HEK293 (cell line): Measurements from ENCODE around the gene C14orf132.

Source experiments
- CTCF ChIA-PET: fragments of 350-600 bp; formaldehyde crosslinking; extraction: SDS; loops from one replicate; lab custom pipeline; 2021; ENCODE audit warnings: antibody characterized with exemption; lab: Yijun Ruan, JAX
- POLR2A ChIA-PET: fragments of 300-600 bp; formaldehyde crosslinking; extraction: SDS; loops from one replicate; lab custom pipeline; 2020; ENCODE audit warnings: antibody characterized with exemption, inconsistent platforms; lab: Yijun Ruan, JAX
- H3K27ac ChIP-seq: fragments of 200-500 bp; sonication (Bioruptor generic); 2 replicates; pipeline ENCODE4 v1.5.1; 2014; ENCODE audit warnings: low read depth, low read length, control low read depth, inconsistent platforms; ENCODE audit errors: extremely low read depth
- H3K36me3 ChIP-seq, 2 experiments: fragments of 200-500 bp in 1 of 2; sonication (Bioruptor generic) in 1 of 2; 1 replicate in 1 of 2; 2 replicates in 1 of 2; pipeline ENCODE4 v1.5.1; 2014 to 2017; ENCODE audit warnings: inconsistent platforms in 2 of 2, low read length in 2 of 2; ENCODE audit not compliant: control insufficient read depth in 2 of 2, insufficient read depth in 1 of 2
- H3K4me1 ChIP-seq: fragments of 200-500 bp; sonication (Bioruptor generic); 2 replicates; pipeline ENCODE4 v1.5.1; 2014; ENCODE audit warnings: mild to moderate bottlenecking, low read length, inconsistent platforms; ENCODE audit not compliant: control insufficient read depth, insufficient read depth
- H3K4me3 ChIP-seq: 2 replicates; pipeline ENCODE4 v1.5.1; 2011; ENCODE audit warnings: low read depth, mild to moderate bottlenecking, control low read depth, low read length, moderate library complexity
- H3K9me3 ChIP-seq: fragments of 200-500 bp; sonication (Bioruptor generic); 2 replicates; pipeline ENCODE4 v1.5.1; 2014; ENCODE audit warnings: low read depth, low read length, inconsistent platforms; ENCODE audit not compliant: control insufficient read depth, insufficient read depth
- KLF17 ChIP-seq: fragments of 450-650 bp; formaldehyde crosslinking; IDR thresholded peaks from 2 replicates; pipeline ENCODE4 v1.5.1; 2016; ENCODE audit warnings: missing biosample characterization, missing genetic modification characterization
- PRDM4 ChIP-seq: fragments of 450-650 bp; formaldehyde crosslinking; IDR thresholded peaks from 2 replicates; pipeline ENCODE4 v1.5.1; 2017; ENCODE audit warnings: missing biosample characterization, missing genetic modification characterization
- SP7 ChIP-seq: fragments of 450-650 bp; formaldehyde crosslinking; IDR thresholded peaks from 2 replicates; pipeline ENCODE4 v1.5.1; 2016; ENCODE audit warnings: missing biosample characterization, missing genetic modification characterization
- TCF7L2 ChIP-seq: IDR thresholded peaks from 2 replicates; pipeline ENCODE4 v1.6.1; 2011; ENCODE audit warnings: low read depth, mild to moderate bottlenecking, inconsistent platforms, low read length, moderate library complexity, borderline replicate concordance
- TRIM28 ChIP-seq: IDR thresholded peaks from 2 replicates; pipeline ENCODE4 v1.6.1; 2011; ENCODE audit warnings: low read length, control low read depth, borderline replicate concordance
- YY1 ChIP-seq: fragments of 450-650 bp; formaldehyde crosslinking; IDR thresholded peaks from 2 replicates; pipeline ENCODE4 v1.5.1; 2018; ENCODE audit warnings: missing biosample characterization, missing genetic modification characterization
- YY2 ChIP-seq: fragments of 450-650 bp; formaldehyde crosslinking; IDR thresholded peaks from 2 replicates; pipeline ENCODE4 v1.5.1; 2016; ENCODE audit warnings: missing biosample characterization, missing genetic modification characterization
- ZBTB7A ChIP-seq: fragments of 450-650 bp; formaldehyde crosslinking; IDR thresholded peaks from 2 replicates; pipeline ENCODE4 v1.5.1; 2016; ENCODE audit warnings: low read depth, missing biosample characterization, missing genetic modification characterization
- ZFP37 ChIP-seq: fragments of 450-650 bp; formaldehyde crosslinking; IDR thresholded peaks from 2 replicates; pipeline ENCODE4 v1.5.1; 2016; ENCODE audit warnings: missing biosample characterization, missing genetic modification characterization
- ZFP41 ChIP-seq: fragments of 450-650 bp; formaldehyde crosslinking; IDR thresholded peaks from 2 replicates; pipeline ENCODE4 v1.5.1; 2016; ENCODE audit warnings: missing biosample characterization, missing genetic modification characterization, borderline replicate concordance
- ZNF10 ChIP-seq: fragments of 450-650 bp; formaldehyde crosslinking; IDR thresholded peaks from 2 replicates; pipeline ENCODE4 v1.5.1; 2017; ENCODE audit warnings: missing biosample characterization, missing genetic modification characterization
- ZNF140 ChIP-seq: fragments of 450-650 bp; formaldehyde crosslinking; IDR thresholded peaks from 2 replicates; pipeline ENCODE4 v1.5.1; 2016; ENCODE audit warnings: missing biosample characterization, missing genetic modification characterization
- ZNF274 ChIP-seq, 2 experiments: fragments of 200-500 bp in 1 of 2; fragments of 450-650 bp in 1 of 2; sonication (Bioruptor generic) in 1 of 2; formaldehyde crosslinking in 1 of 2; IDR thresholded peaks; 2 replicates each; pipeline versions ENCODE4 v1.5.1 to v1.6.1; 2014 to 2016; ENCODE audit warnings: borderline replicate concordance in 1 of 2, inconsistent platforms in 1 of 2, low read length in 1 of 2, missing biosample characterization in 1 of 2, missing genetic modification characterization in 1 of 2
- ZNF324 ChIP-seq: fragments of 450-650 bp; formaldehyde crosslinking; IDR thresholded peaks from 2 replicates; pipeline ENCODE4 v1.5.1; 2016; ENCODE audit warnings: missing biosample characterization, missing genetic modification characterization
- ZNF404 ChIP-seq: fragments of 450-650 bp; formaldehyde crosslinking; IDR thresholded peaks from 2 replicates; pipeline ENCODE4 v1.5.1; 2017; ENCODE audit warnings: missing biosample characterization, missing genetic modification characterization
- ZNF433 ChIP-seq: fragments of 450-650 bp; formaldehyde crosslinking; IDR thresholded peaks from 2 replicates; pipeline ENCODE4 v1.5.1; 2016; ENCODE audit warnings: missing biosample characterization, missing genetic modification characterization, low read depth
- ZNF501 ChIP-seq: fragments of 450-650 bp; formaldehyde crosslinking; IDR thresholded peaks from 2 replicates; pipeline ENCODE4 v1.5.1; 2016; ENCODE audit warnings: missing biosample characterization, missing genetic modification characterization
- ZNF549 ChIP-seq: fragments of 450-650 bp; IDR thresholded peaks from 2 replicates; pipeline ENCODE4 v1.5.1; 2018; ENCODE audit warnings: missing biosample characterization, missing genetic modification characterization, mild to moderate bottlenecking, inconsistent platforms, moderate library complexity
- ZNF600 ChIP-seq: fragments of 450-650 bp; formaldehyde crosslinking; IDR thresholded peaks from 2 replicates; pipeline ENCODE4 v1.5.1; 2016; ENCODE audit warnings: missing biosample characterization, missing genetic modification characterization
- ZSCAN5A ChIP-seq: fragments of 450-650 bp; formaldehyde crosslinking; IDR thresholded peaks from 2 replicates; pipeline ENCODE4 v1.5.1; 2016; ENCODE audit warnings: missing biosample characterization, missing genetic modification characterization
- ZXDB ChIP-seq: fragments of 450-650 bp; formaldehyde crosslinking; IDR thresholded peaks from 2 replicates; pipeline ENCODE4 v1.5.1; 2016; ENCODE audit warnings: missing biosample characterization, missing genetic modification characterization
- TF ChIP-seq, protein P1 (sequence below): fragments of 450-650 bp; formaldehyde crosslinking; IDR thresholded peaks from 2 replicates; pipeline ENCODE4 v1.5.1; 2016; ENCODE audit warnings: missing biosample characterization, missing genetic modification characterization
- TF ChIP-seq, protein P2 (sequence below): fragments of 450-650 bp; formaldehyde crosslinking; IDR thresholded peaks from 2 replicates; pipeline ENCODE4 v1.5.1; 2016; ENCODE audit warnings: missing biosample characterization, missing genetic modification characterization
- TF ChIP-seq, protein P3 (sequence below): IDR thresholded peaks from 2 replicates; pipeline ENCODE4 v1.6.1; 2011; ENCODE audit warnings: mild to moderate bottlenecking, low read depth, low read length, borderline replicate concordance

The C14orf132 gene

GRCh38 chr14:96086032-96086431 is 46.9 kb downstream of the C14orf132 start (continued):
- no peak for TF ChIP-seq ZNF274 (IDR thresholded peaks at IDR 0.05; ENCODE audit: low read length)
- no peak for TF ChIP-seq ZNF274 (tag by site-specific recombination; IDR thresholded peaks at IDR 0.05; ENCODE audit: borderline replicate concordance)
- no peak for TF ChIP-seq ZNF433 (tag by site-specific recombination)
- TF ChIP-seq TRIM28 = no peak
- no peak for TF ChIP-seq YY2 (tag by site-specific recombination)
- TF ChIP-seq, protein P1, sequence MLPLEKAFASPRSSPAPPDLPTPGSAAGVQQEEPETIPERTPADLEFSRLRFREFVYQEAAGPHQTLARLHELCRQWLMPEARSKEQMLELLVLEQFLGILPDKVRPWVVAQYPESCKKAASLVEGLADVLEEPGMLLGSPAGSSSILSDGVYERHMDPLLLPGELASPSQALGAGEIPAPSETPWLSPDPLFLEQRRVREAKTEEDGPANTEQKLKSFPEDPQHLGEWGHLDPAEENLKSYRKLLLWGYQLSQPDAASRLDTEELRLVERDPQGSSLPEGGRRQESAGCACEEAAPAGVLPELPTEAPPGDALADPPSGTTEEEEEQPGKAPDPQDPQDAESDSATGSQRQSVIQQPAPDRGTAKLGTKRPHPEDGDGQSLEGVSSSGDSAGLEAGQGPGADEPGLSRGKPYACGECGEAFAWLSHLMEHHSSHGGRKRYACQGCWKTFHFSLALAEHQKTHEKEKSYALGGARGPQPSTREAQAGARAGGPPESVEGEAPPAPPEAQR (tag by site-specific recombination) = no peak

GRCh38 chr14:96086574-96087077 is 47.5 kb downstream of the C14orf132 start:
- Histone ChIP-seq H3K4me3 (no peak overlapping the region), H3K27ac (no peak overlapping the region), H3K36me3 (peaks cover 0 to 23% of the 10 kb centered on the region in 2 experiments; a peak in 1 of 3 replicates), H3K4me1 (peaks cover 12% of the 10 kb centered on the region), H3K9me3 (no peaks in the 10 kb centered on the region)
- POLR2A ChIA-PET = no interaction called here
- CTCF ChIA-PET = interaction anchor here (0.9 to 3.4 kb wide), 2 partner anchors 14 to 37 kb away, joined by 4 to 9 read pairs; no protein-coding TSS in a partner anchor
- TF ChIP-seq SP7 (tag by site-specific recombination) (no peak), ZNF549 (no peak), TCF7L2 (no peak), PRDM4 (peak; percentile 84), ZSCAN5A (tag by site-specific recombination) (no peak)

GRCh38 chr14:96088074-96088473 is 48.9 kb downstream of the C14orf132 start:
- CTCF ChIA-PET = interaction anchor here (0.7 to 3.4 kb wide), 3 partner anchors 10 to 187 kb away, joined by 3 to 9 read pairs (median 4); no protein-coding TSS in a partner anchor
- peaks cover 12% of the 10 kb centered on the region for H3K4me1 ChIP-seq
- H3K36me3 ChIP-seq = peaks cover 0 to 23% of the 10 kb centered on the region in 2 experiments; a peak in 1 of 3 replicates
- no peak overlapping the region for H3K27ac ChIP-seq
- H3K4me3 ChIP-seq = no peak overlapping the region
- POLR2A ChIA-PET = no interaction called here
- H3K9me3 ChIP-seq = no peaks in the 10 kb centered on the region
- TF ChIP-seq ZBTB7A = no peak
- no peak for TF ChIP-seq ZFP41 (tag by site-specific recombination)
- TF ChIP-seq, protein P2, sequence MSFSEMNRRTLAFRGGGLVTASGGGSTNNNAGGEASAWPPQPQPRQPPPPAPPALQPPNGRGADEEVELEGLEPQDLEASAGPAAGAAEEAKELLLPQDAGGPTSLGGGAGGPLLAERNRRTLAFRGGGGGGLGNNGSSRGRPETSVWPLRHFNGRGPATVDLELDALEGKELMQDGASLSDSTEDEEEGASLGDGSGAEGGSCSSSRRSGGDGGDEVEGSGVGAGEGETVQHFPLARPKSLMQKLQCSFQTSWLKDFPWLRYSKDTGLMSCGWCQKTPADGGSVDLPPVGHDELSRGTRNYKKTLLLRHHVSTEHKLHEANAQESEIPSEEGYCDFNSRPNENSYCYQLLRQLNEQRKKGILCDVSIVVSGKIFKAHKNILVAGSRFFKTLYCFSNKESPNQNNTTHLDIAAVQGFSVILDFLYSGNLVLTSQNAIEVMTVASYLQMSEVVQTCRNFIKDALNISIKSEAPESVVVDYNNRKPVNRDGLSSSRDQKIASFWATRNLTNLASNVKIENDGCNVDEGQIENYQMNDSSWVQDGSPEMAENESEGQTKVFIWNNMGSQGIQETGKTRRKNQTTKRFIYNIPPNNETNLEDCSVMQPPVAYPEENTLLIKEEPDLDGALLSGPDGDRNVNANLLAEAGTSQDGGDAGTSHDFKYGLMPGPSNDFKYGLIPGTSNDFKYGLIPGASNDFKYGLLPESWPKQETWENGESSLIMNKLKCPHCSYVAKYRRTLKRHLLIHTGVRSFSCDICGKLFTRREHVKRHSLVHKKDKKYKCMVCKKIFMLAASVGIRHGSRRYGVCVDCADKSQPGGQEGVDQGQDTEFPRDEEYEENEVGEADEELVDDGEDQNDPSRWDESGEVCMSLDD = no peak
- TF ChIP-seq ZNF600 (tag by site-specific recombination) = no peak
- TF ChIP-seq ZNF501 (tag by site-specific recombination) = no peak
- no peak for TF ChIP-seq ZXDB (tag by site-specific recombination)
- no peak for TF ChIP-seq ZNF140
- no peak for TF ChIP-seq KLF17 (tag by site-specific recombination)
- TF ChIP-seq ZNF404 (tag by site-specific recombination) = no peak
- no peak for TF ChIP-seq YY1
- no peak for TF ChIP-seq ZFP37 (tag by site-specific recombination)
- no peak for TF ChIP-seq ZNF324 (tag by site-specific recombination)
- TF ChIP-seq ZNF10 (tag by site-specific recombination) = no peak
- TF ChIP-seq, protein P3, sequence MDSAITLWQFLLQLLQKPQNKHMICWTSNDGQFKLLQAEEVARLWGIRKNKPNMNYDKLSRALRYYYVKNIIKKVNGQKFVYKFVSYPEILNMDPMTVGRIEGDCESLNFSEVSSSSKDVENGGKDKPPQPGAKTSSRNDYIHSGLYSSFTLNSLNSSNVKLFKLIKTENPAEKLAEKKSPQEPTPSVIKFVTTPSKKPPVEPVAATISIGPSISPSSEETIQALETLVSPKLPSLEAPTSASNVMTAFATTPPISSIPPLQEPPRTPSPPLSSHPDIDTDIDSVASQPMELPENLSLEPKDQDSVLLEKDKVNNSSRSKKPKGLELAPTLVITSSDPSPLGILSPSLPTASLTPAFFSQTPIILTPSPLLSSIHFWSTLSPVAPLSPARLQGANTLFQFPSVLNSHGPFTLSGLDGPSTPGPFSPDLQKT = no peak
